B cell (primary cell): ENCODE results near the gene CNMD. TPM values are rescaled to one million over a fixed set of nuclear protein-coding genes. Genes with fewer than 3 reads are reported as not detected.

Experiments used
- ATAC-seq: fragments of 200-7000 bp; cut with Tn5 transposase; one replicate; pipeline ENCODE4 v1.10.0; 2021; ENCODE audit warnings: low read depth, mild to moderate bottlenecking, moderate number of reproducible peaks, moderate library complexity
- CTCF ChIA-PET: fragments of 350-600 bp; sonication (Branson Sonifier 250); formaldehyde crosslinking; loops from one replicate; lab custom pipeline; 2021; ENCODE audit warnings: antibody characterized with exemption, inconsistent platforms; lab: Charles Lee
- POLR2A ChIA-PET: fragments of 350-600 bp; sonication (Branson Sonifier 250); formaldehyde crosslinking; loops from one replicate; lab custom pipeline; 2021; ENCODE audit warnings: antibody characterized with exemption; lab: Charles Lee
- DNase-seq: peaks from one replicate; pipeline ENCODE4 v3.0.0; 2013
- H2AFZ ChIP-seq: 2 replicates; pipeline ENCODE4 v1.6.1; 2012; ENCODE audit warnings: mild to moderate bottlenecking, low read depth, low read length; ENCODE audit not compliant: insufficient read depth, poor library complexity, severe bottlenecking
- H3K27ac ChIP-seq, 2 donors: 1 replicate in 1 of 2; 2 replicates in 1 of 2; pipeline ENCODE4 v1.5.1; 2012 to 2013; ENCODE audit warnings: low read length in 2 of 2, mild to moderate bottlenecking in 2 of 2, moderate library complexity in 1 of 2
- H3K27me3 ChIP-seq, 4 experiments: fragments of 200-600 bp in 1 of 4; sonication (generic) in 1 of 4; replicated peaks in 1 of 4; 1 replicate in 2 of 4; 2 replicates in 2 of 4; pipeline versions ENCODE4 v1.6.1 to v1.7.0; 2013 to 2016; ENCODE audit warnings: low read length in 3 of 4, mild to moderate bottlenecking in 2 of 4, mixed read lengths in 1 of 4, moderate library complexity in 1 of 4; ENCODE audit not compliant: insufficient read depth in 4 of 4, control insufficient read depth in 3 of 4; ENCODE audit errors: control extremely low read depth in 1 of 4
- H3K36me3 ChIP-seq, 2 experiments: replicated peaks in 1 of 2; 1 replicate in 1 of 2; 2 replicates in 1 of 2; pipeline versions ENCODE4 v1.6.1 to v1.7.1; 2013; ENCODE audit warnings: low read length in 1 of 2; ENCODE audit not compliant: insufficient read depth in 2 of 2, control insufficient read depth in 1 of 2; ENCODE audit errors: control extremely low read depth in 1 of 2, extremely low read depth in 1 of 2
- H3K4me1 ChIP-seq, 2 donors: fragments of 200-600 bp in 1 of 2; sonication (generic) in 1 of 2; 1 replicate in 1 of 2; 2 replicates in 1 of 2; pipeline versions ENCODE4 v1.5.1 to v1.6.1; 2013 to 2017; ENCODE audit warnings: low read length in 2 of 2; ENCODE audit not compliant: control insufficient read depth in 2 of 2, insufficient read depth in 2 of 2
- H3K4me2 ChIP-seq: replicated peaks from 2 replicates; pipeline ENCODE3; 2012; ENCODE audit warnings: mild to moderate bottlenecking, low read depth, low read length; ENCODE audit not compliant: poor library complexity, severe bottlenecking
- H3K4me3 ChIP-seq, 5 experiments: fragments of 200-600 bp in 1 of 5; sonication (generic) in 1 of 5; 1 replicate in 3 of 5; 2 replicates in 2 of 5; pipeline versions ENCODE4 v1.5.1 to v1.7.0; 2011 to 2016; ENCODE audit warnings: low read length in 4 of 5, mild to moderate bottlenecking in 4 of 5, low read depth in 2 of 5, control low read depth in 1 of 5, moderate library complexity in 1 of 5; ENCODE audit not compliant: insufficient read depth in 1 of 5; ENCODE audit errors: control extremely low read depth in 1 of 5, extremely low read depth in 1 of 5
- H3K79me2 ChIP-seq: fragments of 200-600 bp; sonication (generic); one replicate; pipeline ENCODE4 v1.6.0; 2016; ENCODE audit warnings: low read length; ENCODE audit not compliant: control insufficient read depth, insufficient read depth
- H3K9ac ChIP-seq: fragments of 200-600 bp; sonication (generic); 2 replicates; pipeline ENCODE4 v1.6.1; 2017; ENCODE audit warnings: mild to moderate bottlenecking, low read length, moderate library complexity
- H3K9me3 ChIP-seq, 3 donors: one replicate each; pipeline versions ENCODE4 v1.6.1 to v1.7.1; 2013; ENCODE audit warnings: low read length in 2 of 3; ENCODE audit not compliant: control insufficient read depth in 2 of 3, insufficient read depth in 1 of 3; ENCODE audit errors: control extremely low read depth in 1 of 3
- H4K20me1 ChIP-seq: 2 replicates; pipeline ENCODE4 v1.6.0; 2012; ENCODE audit warnings: mild to moderate bottlenecking, low read length; ENCODE audit not compliant: insufficient read depth, control insufficient read depth, poor library complexity, severe bottlenecking
- H3K27ac Mint-ChIP-seq: one replicate; pipeline ENCODE4 v1.8.0; 2021; ENCODE audit warnings: mixed read lengths
- H3K27me3 Mint-ChIP-seq: one replicate; pipeline ENCODE4 v1.8.0; 2021; ENCODE audit warnings: mixed read lengths
- H3K4me1 Mint-ChIP-seq: one replicate; pipeline ENCODE4 v1.8.0; 2021; ENCODE audit warnings: mixed read lengths
- H3K4me3 Mint-ChIP-seq: one replicate; pipeline ENCODE4 v1.8.0; 2021; ENCODE audit warnings: mixed read lengths
- H3K9me3 Mint-ChIP-seq: one replicate; pipeline ENCODE4 v1.8.0; 2022; ENCODE audit warnings: mixed read lengths; ENCODE audit not compliant: insufficient read depth
- EZH2 ChIP-seq: IDR thresholded peaks from 2 replicates; pipeline ENCODE4 v1.6.1; 2012; ENCODE audit warnings: borderline replicate concordance, low read depth, mild to moderate bottlenecking, moderate library complexity, low read length; ENCODE audit not compliant: insufficient read depth, poor library complexity, severe bottlenecking
- WGBS: methylation state at CpG from one replicate; pipeline ENCODE4 v1.1.5; 2013; ENCODE audit warnings: missing lambda C conversion rate; ENCODE audit not compliant: insufficient coverage; 5-methylcytosine and 5-hydroxymethylcytosine counted together
- intact Hi-C: fragments of 100-400 bp; cut with micrococcal nuclease; formaldehyde crosslinking; loops from one replicate; pipeline ENCODE4 v1.10.0; 2022
- polyA plus RNA-seq: library from polyadenylated mRNA; depleted of rRNA; stranded (reverse); fragments of >200 nt; gene quantifications from 2 replicates; pipeline ENCODE4 v1.2.3, GENCODE V29; 2012
- total RNA-seq, 2 donors: library from RNA; stranded (reverse); fragments of 120-200 nt in 1 of 2; gene quantifications; 1 replicate in 1 of 2; 2 replicates in 1 of 2; pipeline versions ENCODE4 v1.2.3 to v1.2.4, GENCODE V29; 2013 to 2022
- TF ChIP-seq, protein P1 (sequence below): fragments of 200-600 bp; IDR thresholded peaks from one replicate; pipeline ENCODE4 v1.8.0; 2022; ENCODE audit warnings: antibody characterized with exemption, mild to moderate bottlenecking

Gene CNMD
- total and polyA plus RNA-seq, 2 donors (not counting 1 experiment from before 2014, with no cell fraction given): not detected

GRCh38 chr13:52665325-52665724 lies 74.3 kb downstream of the CNMD start:
- Histone ChIP-seq H4K20me1 (no peaks in the 10 kb centered on the region), H3K27me3 (no peaks in the 10 kb centered on the region), H3K27ac (no peak overlapping the region), H3K4me1 (no peaks in the 10 kb centered on the region), H3K9ac (no peak overlapping the region), H3K4me2 (no peak overlapping the region), H3K4me3 (no peak overlapping the region), H3K9me3 (no peaks in the 10 kb centered on the region), H3K36me3 (peaks cover 14 to 63% of the 10 kb centered on the region in 2 experiments), H3K79me2 (no peaks in the 10 kb centered on the region), H2AFZ (no peak overlapping the region)
- Mint-ChIP-seq H3K27ac (no peak overlapping the region), H3K9me3 (no peaks in the 10 kb centered on the region), H3K4me3 (no peak overlapping the region), H3K27me3 (no peaks in the 10 kb centered on the region), H3K4me1 (no peaks in the 10 kb centered on the region)
- TF ChIP-seq, protein P1, sequence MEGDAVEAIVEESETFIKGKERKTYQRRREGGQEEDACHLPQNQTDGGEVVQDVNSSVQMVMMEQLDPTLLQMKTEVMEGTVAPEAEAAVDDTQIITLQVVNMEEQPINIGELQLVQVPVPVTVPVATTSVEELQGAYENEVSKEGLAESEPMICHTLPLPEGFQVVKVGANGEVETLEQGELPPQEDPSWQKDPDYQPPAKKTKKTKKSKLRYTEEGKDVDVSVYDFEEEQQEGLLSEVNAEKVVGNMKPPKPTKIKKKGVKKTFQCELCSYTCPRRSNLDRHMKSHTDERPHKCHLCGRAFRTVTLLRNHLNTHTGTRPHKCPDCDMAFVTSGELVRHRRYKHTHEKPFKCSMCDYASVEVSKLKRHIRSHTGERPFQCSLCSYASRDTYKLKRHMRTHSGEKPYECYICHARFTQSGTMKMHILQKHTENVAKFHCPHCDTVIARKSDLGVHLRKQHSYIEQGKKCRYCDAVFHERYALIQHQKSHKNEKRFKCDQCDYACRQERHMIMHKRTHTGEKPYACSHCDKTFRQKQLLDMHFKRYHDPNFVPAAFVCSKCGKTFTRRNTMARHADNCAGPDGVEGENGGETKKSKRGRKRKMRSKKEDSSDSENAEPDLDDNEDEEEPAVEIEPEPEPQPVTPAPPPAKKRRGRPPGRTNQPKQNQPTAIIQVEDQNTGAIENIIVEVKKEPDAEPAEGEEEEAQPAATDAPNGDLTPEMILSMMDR: peak; percentile 67
- no peak for TF ChIP-seq EZH2
- ChIA-PET POLR2A (no interaction called here), CTCF (interaction anchor here (0.7 to 1.7 kb wide), 7 partner anchors 12 to 303 kb away, joined by 3 to 11 read pairs (median 6); partner anchors contain the start of gene SUGT1)
- intact Hi-C loops: loop anchor here (1.0 kb wide), 1 partner anchor 144 kb away; no protein-coding TSS in a partner anchor
- DNase-seq (peak; percentile 12), ATAC-seq (peak; percentile 39)

GRCh38 chr13:52664272-52664671 lies 75.3 kb downstream of the CNMD start:
- H3K27ac Mint-ChIP-seq: no peak overlapping the region
- Histone ChIP-seq H2AFZ (no peak overlapping the region), H3K4me3 (no peak overlapping the region), H3K79me2 (no peaks in the 10 kb centered on the region), H3K27me3 (no peaks in the 10 kb centered on the region), H4K20me1 (no peaks in the 10 kb centered on the region), H3K9me3 (no peaks in the 10 kb centered on the region), H3K4me2 (no peak overlapping the region), H3K9ac (no peak overlapping the region), H3K36me3 (peaks cover 17 to 66% of the 10 kb centered on the region in 2 experiments), H3K4me1 (no peaks in the 10 kb centered on the region), H3K27ac (no peak overlapping the region)
- intact Hi-C loops: no loop called here
- CTCF ChIA-PET: interaction anchor here (1.6 to 1.7 kb wide), 4 partner anchors 11 to 145 kb away, joined by 6 to 11 read pairs (median 6); partner anchors contain the start of gene SUGT1
- TF ChIP-seq, protein P1: no peak
- no peak for TF ChIP-seq EZH2
- no CpG with 5 or more reads among the region's 4 CpGs for WGBS
- ATAC-seq (no peak), DNase-seq (no peak)
- H3K4me1 Mint-ChIP-seq: peaks cover 3% of the 10 kb centered on the region
- H3K9me3 Mint-ChIP-seq: no peaks in the 10 kb centered on the region
- POLR2A ChIA-PET: no interaction called here
- no peaks in the 10 kb centered on the region for H3K27me3 Mint-ChIP-seq
- no peak overlapping the region for H3K4me3 Mint-ChIP-seq
